ENCODE data around the gene CD177. TPM values are rescaled to one million over a fixed set of nuclear protein-coding genes. Genes with fewer than 3 reads are reported as not detected.
"Not testable (repeated sequence)": the region's sequence is repeated elsewhere in the genome, so short reads cannot be mapped to it uniquely, and the experiment has no call there.

CD177 gene
- total RNA-seq, 1 experiment from 2014 or later, result not detected

DNA sequence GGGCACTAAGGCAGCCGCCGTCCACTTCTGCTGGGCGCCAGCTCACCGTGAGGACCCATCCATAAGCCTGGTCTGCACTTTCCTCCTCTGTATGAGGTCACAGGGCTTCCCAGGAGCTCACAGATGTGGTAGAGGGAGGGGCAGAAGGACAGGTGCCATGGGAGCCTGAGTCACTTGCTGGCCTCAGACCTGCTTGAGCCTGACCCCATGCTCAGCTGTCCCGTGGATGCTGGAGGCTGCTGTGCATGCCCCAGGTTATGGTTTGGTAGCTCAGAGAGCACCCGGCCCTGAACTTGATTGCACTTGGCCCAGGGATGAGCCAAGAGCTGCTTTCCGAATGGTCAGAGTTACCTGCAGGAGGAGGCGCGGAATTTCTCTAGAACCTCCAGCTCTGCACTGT is 12.2 kb downstream of the CD177 start:
- in situ Hi-C loops (cut with HindIII; ENCODE audit: low pct_unique_long_range_greater_than_20kb, low sequenced_read_pairs); DNase-seq (ENCODE audit: low read depth, low spot score): not testable (repeated sequence)

DNA sequence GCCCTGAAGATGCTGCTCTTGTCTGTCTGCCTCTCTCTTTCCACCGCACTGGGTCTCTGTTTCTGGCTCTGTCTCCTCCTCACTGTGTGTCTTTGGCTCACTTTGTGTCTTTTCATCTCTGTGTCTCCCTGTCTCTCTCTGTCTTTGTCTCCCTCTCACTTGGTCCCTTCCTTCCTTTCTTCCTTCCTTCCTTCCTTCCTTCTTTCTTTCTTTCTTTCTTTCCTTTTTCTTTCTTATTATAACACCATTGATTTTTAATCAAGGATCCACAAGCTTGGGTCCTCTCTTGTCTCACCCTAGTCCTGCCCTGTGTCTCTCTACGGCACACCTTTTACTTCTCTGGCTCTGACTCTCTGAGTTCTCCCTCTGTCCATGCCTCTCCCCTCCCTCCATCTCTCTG is 14.3 kb downstream of the CD177 start:
- in situ Hi-C loops (cut with HindIII; ENCODE audit: low pct_unique_long_range_greater_than_20kb, low sequenced_read_pairs), result no loop called here
- no peak for DNase-seq (ENCODE audit: low read depth, low spot score)

DNA sequence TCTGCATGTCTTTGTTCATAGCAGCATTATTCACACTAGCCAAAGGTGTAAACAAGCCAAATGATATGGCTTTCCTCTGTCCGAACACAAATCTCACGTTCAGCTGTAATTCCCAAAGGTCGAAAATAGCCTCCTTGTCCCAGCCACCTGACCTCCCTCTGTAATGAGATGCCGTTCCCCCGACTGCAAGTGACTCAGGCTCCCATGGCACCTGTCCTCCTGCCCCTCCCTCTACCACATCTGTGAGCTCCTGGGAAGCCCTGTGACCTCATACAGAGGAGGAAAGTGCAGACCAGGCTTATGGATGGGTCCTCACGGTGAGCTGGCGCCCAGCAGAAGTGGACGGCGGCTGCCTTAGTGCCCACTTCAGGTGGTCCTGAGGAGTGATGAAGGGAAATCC is 15.4 kb downstream of the CD177 start:
- DNase-seq (ENCODE audit: low read depth, low spot score); in situ Hi-C loops (cut with HindIII; ENCODE audit: low pct_unique_long_range_greater_than_20kb, low sequenced_read_pairs): not testable (repeated sequence)

DNA sequence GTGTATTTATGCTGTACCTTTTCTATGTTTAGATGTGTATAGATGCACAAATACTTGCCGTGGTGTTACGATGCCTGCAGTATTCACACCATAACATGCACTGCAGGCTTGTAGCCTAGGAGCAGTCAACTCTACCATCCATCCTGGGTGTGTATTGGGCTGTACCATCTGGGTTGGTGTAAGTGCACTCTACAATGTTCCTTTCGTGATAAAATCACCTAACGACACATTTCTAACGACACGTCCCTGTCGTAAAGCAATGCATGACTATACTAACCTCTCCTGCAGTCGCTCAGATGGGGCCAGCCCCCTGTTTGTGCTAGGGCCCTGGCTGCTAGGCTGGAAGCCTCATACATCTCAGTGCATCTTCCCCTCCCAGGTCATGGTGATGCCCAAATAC is 18.4 kb downstream of the CD177 start:
- no peak for DNase-seq (ENCODE audit: low read depth, low spot score)
- in situ Hi-C loops (cut with HindIII; ENCODE audit: low pct_unique_long_range_greater_than_20kb, low sequenced_read_pairs), result no loop called here

DNA sequence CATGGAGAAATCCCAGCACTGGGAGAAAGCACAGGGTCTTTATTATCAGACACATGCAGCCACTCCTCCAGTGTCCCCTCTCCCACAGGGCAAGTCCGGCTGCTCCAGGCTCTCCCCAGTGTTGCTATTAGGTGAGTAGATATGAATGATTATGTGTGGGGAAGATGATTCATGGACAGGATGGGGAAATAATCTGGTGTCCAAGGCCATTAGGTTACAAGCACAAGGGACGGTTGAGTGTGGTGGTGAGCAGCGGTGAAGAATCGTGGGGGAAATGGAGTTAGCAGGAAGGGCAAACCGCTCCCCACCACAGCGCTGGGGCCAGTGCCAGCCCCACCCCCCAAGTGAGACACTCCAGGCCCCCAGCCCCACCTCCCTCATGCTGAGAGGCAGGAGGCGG is 19.0 kb downstream of the CD177 start:
- no peak for DNase-seq (ENCODE audit: low read depth, low spot score)
- in situ Hi-C loops (cut with HindIII; ENCODE audit: low pct_unique_long_range_greater_than_20kb, low sequenced_read_pairs), result no loop called here

DNA sequence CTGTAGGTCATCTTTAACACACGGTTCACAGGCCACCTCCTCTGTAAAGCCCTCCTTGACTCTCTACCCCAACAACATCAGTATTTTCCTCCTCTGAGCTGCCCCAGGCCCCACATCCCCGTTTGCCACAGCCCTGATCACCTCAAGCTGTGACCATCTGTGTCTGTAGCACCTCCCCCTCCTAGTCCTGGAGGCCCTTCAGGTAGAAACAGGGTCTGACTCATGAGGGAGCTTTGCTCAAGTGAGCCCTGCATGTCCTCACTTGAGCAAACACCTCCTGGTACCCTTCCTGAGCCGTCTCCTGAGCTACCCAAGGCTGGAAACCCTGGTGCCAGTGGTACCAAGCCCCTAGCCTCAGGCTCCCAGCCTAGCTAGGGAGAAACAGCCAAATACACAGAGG is 24.1 kb downstream of the CD177 start:
- in situ Hi-C loops (cut with HindIII; ENCODE audit: low pct_unique_long_range_greater_than_20kb, low sequenced_read_pairs); DNase-seq (ENCODE audit: low read depth, low spot score): not testable (repeated sequence)

DNA sequence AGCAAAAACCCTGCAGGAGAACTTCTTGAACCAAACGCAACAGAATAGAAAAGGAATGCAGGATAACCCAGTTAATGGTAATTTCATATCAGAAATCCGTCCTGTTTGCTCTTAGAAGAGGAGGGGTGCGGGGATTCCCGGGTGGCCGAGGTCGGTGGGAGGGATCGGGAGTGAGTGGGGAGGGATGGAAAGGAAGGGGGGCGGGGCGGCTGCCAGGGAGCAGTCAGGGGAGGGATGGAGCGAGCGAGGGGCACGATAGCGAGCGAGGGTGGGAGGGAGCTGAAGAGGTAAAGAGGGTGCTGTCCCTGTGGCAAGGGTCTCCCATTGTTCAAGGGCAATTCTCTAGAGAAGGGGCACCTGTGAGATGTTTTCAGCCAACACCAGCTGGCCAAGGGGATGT is 26.5 kb downstream of the CD177 start:
- in situ Hi-C loops (cut with HindIII; ENCODE audit: low pct_unique_long_range_greater_than_20kb, low sequenced_read_pairs), result no loop called here

DNA sequence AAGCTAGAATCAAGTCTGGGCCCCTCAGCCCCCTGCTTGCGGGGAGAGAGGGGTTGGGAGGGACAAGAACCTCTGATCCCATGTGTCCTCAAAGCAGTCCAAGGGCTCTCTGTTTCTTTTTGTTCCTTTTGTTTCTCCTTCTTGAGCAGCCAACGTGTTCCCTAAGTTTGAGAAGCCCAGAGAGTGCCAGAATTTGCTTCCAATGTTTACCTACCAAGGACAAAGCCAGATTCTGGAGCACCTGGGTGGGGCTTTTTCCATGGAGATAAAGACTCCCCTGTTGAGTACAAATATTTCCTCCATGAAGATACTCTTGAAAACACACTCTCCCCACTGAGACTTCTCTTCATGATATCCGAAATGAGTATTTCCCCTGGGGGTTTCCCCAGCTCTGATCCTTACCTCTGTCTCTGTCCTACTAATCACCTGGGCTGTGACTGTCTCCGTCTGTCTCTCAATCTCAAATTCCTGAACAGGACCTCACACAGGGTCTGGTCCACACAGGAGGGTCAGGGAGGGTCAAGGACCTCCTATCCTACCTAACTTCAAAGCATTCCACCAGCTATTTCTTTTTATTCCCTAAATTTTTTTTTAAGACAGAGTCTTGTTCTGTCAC is 27.4 kb downstream of the CD177 start:
- in situ Hi-C loops (cut with HindIII; ENCODE audit: low pct_unique_long_range_greater_than_20kb, low sequenced_read_pairs), result no loop called here
- DNase-seq (ENCODE audit: low read depth, low spot score), result no peak

More for the DNA sequence above, 26.5 kb downstream of the CD177 start:
- DNase-seq (ENCODE audit: low read depth, low spot score), result no peak

DNA sequence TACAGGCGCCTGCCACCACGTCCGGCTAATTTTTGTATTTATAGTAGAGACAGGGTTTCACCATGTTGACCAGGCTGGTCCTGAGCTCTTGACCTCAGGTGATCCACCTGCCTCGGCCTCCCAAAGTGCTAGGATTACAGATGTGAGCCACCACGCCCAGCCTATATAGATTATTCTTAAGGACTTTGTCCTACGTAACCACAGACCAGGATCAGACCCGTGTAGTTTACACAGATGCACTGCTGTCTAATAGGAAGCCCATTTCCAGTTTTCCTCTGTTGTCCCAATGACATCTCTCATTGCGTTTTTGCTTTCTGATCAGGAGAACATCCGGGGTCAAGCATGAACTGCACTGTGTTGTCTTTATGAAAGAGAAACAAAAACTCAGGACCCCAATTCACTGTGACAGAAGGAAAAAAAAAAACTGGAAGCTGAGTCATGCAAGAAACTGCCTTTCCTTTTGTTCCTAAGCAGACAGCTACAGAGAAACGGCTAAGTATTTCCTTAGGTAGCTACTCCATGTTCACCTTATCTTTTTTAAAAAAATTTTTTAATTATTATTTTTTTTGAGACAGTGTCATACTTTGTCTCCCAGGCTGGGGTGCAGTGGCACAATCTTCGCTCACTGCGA is 29.2 kb downstream of the CD177 start:
- in situ Hi-C loops (cut with HindIII; ENCODE audit: low pct_unique_long_range_greater_than_20kb, low sequenced_read_pairs); DNase-seq (ENCODE audit: low read depth, low spot score): not testable (repeated sequence)

DNA sequence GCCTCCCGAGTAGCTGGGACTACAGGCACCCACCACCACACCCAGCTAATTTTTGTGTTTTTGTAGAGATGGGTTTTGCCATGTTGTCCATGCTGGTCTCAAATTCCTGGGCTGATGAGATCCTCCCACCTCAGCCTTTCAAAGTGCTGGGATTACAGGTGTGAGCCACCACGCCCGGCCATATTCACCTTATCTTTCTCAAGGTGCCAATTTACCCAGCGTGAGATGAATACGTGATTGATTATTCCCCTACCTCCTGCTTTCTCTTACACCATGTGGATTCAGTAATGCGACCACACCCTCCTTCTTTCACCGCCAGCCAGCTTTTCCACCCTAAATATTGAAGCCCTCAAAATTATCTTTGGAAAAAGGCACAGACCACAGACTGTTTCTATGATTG is 29.8 kb downstream of the CD177 start:
- DNase-seq (ENCODE audit: low read depth, low spot score); in situ Hi-C loops (cut with HindIII; ENCODE audit: low pct_unique_long_range_greater_than_20kb, low sequenced_read_pairs): not testable (repeated sequence)

DNA sequence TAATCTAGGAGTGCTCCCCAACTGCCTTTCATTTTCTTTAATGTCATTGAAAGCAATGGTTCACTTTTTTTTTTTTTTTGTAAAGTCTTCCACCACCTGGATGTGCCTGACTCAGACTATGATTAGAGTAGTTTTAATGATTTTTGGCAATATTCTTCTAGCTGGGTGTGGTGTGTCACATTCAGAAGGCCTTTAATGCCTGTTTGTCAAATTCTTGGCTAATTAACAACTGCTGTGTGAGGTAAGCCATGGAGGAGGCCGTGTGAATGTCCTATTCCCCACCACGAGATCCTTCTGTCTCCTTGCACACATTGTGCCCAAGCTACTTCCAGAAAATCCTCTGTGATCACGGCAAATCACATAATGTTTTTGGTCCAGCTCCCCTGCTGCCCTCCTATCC is 30.3 kb downstream of the CD177 start:
- in situ Hi-C loops (cut with HindIII; ENCODE audit: low pct_unique_long_range_greater_than_20kb, low sequenced_read_pairs); DNase-seq (ENCODE audit: low read depth, low spot score): not testable (repeated sequence)

DNA sequence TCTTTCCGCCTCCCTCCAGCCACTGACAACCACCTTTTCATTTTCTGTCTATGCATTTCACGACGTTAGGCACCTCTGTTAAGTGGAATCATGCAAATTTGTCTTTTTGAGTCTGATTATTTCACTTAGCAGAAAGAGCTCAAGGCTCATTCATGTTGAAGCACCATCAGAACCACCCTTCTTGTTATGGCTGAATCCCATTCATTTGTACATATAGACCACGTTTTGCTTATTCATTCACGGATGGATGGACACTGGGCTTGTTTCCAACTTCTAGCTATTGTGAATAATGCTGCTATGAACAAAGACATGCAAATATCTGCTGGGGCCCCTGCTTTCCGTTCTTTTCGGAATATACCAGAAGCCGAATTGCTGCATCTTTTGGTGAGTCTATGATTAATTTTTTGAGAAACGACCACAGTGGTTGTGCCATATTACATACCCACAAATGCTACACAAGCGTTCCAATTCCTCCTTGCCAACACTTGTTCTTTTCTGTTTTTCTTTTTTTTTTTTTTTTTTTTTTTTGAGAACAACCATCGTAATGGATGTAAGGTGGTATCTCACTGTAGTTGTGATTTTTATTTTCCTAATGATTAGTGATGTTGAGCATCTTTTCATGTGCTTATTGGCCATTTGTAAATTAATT is 37.5 kb downstream of the CD177 start:
- DNase-seq (ENCODE audit: low read depth, low spot score); in situ Hi-C loops (cut with HindIII; ENCODE audit: low pct_unique_long_range_greater_than_20kb, low sequenced_read_pairs): not testable (repeated sequence)

DNA sequence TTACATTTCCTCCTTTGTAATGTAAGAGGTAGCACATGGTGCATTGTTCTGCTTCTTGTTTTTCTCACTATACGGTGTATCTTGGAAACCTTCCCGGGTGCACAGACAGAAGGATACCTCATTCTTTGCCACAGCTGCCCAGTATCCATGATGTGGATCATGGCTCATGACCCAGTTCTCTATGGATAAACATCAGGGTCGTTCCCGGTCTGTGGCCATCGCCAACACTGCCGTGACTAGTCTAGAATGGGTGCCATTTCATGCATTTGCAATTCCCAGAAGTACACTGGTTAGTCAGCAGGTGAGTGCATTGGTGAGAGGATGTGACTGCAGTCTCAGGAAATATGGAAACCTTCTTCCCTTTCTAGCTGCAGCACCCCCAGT is 38.1 kb downstream of the CD177 start:
- in situ Hi-C loops (cut with HindIII; ENCODE audit: low pct_unique_long_range_greater_than_20kb, low sequenced_read_pairs); DNase-seq (ENCODE audit: low read depth, low spot score): not testable (repeated sequence)

DNA sequence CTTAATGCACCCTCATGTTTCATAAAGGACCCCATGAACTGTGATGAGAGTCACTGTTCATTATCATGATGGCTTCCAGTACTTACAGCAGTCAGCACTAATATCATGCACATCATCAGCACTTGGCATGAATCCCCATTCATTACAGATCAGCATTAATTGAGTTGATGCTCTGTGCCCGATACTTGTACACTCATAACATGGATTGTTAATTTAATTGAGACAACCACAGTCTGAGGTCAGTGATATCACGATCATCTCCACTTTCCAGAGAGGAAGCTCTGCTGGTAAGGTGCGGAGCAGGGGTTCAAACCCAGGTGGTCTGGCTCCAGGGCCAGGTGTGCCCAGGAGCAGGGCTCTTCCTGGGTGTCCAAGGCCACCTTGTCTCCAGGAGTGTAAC is 40.0 kb downstream of the CD177 start:
- in situ Hi-C loops (cut with HindIII; ENCODE audit: low pct_unique_long_range_greater_than_20kb, low sequenced_read_pairs); DNase-seq (ENCODE audit: low read depth, low spot score): not testable (repeated sequence)

DNA sequence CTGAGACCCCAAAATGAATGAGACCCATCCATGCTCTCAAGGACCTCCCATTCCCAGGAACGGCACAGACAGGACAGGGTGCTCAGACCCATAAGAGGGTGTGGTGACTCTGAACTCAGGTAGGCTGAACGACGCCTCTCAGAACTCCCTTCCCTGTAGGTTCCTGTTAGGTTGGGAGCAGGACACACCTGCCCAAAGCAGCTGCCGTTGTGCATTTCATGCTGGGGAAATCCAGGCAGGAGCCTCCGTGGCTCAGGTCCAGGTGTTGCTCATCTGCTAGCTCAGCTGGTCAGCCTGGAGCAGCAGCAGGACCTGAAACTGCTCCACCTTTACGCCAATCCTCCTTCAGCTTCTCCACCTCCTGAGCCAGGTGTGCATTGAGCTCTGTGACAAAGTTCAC is 42.1 kb downstream of the CD177 start:
- in situ Hi-C loops (cut with HindIII; ENCODE audit: low pct_unique_long_range_greater_than_20kb, low sequenced_read_pairs), result no loop called here

DNA sequence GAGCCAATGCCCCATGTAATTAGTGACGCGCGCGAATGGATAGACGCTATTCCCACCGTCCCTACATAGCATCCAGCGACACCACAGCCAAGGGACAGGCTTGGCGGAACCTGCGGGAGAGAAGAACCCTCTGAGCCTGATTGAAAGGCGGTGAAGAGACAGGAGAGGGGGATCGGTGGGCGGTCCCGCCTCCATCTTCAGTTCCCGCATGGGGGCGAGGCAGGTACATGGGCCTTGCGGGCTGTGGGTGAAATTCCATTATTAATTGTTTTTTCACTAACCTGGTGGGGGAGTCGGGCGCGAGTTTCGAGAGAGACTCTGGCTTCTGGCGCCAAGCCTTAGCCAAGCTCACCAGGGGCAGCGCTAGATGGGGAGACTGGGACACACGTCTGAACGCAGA is 52.8 kb downstream of the CD177 start:
- no peak for DNase-seq (ENCODE audit: low read depth, low spot score)
- in situ Hi-C loops (cut with HindIII; ENCODE audit: low pct_unique_long_range_greater_than_20kb, low sequenced_read_pairs), result no loop called here

More for the DNA sequence above, 42.1 kb downstream of the CD177 start:
- DNase-seq (ENCODE audit: low read depth, low spot score), result no peak

DNA sequence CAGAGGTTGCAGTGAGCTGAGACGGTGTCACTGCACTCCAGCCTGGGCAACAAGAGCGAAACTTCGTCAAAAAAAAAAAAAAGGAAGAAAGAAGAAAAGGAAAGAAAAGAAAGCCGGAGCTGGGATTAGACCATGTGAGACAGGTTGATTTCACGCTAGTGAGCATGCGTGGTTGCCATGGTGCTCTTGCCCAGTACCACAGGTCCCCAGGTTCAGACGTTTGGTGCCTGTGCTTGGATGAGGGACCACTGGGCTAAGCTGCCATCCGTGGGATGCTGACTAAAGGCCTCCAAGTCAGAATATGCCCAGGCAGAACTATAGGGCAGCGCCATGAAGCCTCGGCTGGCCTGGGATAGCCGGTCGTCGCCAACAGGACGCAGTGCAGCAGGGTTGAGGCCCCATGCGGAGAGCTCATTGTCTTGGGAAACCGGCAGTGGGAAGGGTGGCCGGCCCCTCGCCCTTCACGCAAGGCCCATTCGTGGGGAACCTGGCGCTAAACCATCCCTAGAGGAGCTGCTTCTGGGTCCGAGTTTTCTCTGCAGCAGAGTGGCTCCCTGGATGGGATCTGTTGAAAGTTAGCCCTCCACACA is 54.0 kb downstream of the CD177 start:
- in situ Hi-C loops (cut with HindIII; ENCODE audit: low pct_unique_long_range_greater_than_20kb, low sequenced_read_pairs), result no loop called here
- no peak for DNase-seq (ENCODE audit: low read depth, low spot score)

DNA sequence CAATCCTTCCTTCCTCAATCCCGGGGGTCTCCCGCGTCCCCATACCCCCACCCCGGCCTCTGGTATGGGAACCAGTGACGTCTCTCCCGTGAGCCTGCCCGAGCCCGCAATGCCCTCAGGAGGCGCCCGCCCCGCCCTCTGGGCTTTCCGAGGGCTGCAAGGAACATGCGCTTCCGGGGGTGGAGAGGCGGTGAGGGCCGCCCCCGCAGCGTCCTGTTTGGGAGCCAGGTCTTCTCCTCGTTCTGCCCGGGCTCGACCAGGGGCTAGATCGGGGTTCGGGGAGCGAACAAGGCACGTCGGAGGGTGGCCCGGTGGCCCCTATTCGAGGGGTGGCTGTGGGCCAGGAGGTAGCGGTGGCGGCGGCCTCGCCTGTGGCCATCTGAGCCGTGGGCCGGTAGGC is 54.6 kb downstream of the CD177 start:
- in situ Hi-C loops (cut with HindIII; ENCODE audit: low pct_unique_long_range_greater_than_20kb, low sequenced_read_pairs), result no loop called here
- DNase-seq (ENCODE audit: low read depth, low spot score), result no peak

DNA sequence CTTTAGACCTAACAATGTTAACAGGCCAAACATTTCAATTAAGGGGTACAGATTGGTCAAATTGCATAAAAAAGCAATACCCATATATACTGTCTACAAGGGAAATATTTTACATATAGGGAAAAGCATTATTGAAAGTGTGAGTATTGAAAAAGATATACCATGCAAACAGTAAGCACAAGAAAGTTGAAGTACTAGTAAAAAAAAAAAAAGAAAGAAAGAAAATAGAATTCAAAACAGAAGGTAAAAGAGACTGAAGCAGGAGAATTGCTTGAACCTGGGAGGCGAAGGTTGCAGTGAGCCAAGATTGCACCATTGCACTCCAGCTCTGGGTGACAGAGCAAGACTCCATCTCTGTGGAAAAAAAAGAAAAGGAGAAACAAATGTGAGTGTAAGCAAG is 55.9 kb downstream of the CD177 start:
- DNase-seq (ENCODE audit: low read depth, low spot score), result no peak
- in situ Hi-C loops (cut with HindIII; ENCODE audit: low pct_unique_long_range_greater_than_20kb, low sequenced_read_pairs), result no loop called here
